PC-9 (cell line): ENCODE results near the gene CNGA1. TPM values are rescaled to one million over a fixed set of nuclear protein-coding genes. Genes with fewer than 3 reads are reported as not detected.

Experiments used
- BruUV-seq: library from RNA; stranded (reverse); fragments of 400-500 nt; replicated peaks from 2 replicates; lab custom pipeline; 2021; lab: Mats Ljungman, UMichigan
- CTCF ChIA-PET: fragments of 300-600 bp; sonication (Branson Sonifier 250); formaldehyde crosslinking; loops from one replicate; lab custom pipeline; 2022; ENCODE audit warnings: antibody characterized with exemption; lab: Charles Lee
- POLR2A ChIA-PET: fragments of 300-600 bp; sonication (Branson Sonifier 250); formaldehyde crosslinking; loops from one replicate; lab custom pipeline; 2022; ENCODE audit warnings: antibody characterized with exemption; ENCODE audit not compliant: unreplicated experiment; lab: Charles Lee
- DNase-seq, 2 experiments: peaks; one replicate each; pipeline versions ENCODE4 v3.0.0 to v3.0.0-alpha.2; 2015 to 2022; ENCODE audit warnings: mixed read lengths in 1 of 2
- H2AFZ ChIP-seq: fragments of 200-600 bp; sonication (generic); 2 replicates; pipeline ENCODE4 v1.8.1; 2017; ENCODE audit warnings: antibody characterized with exemption
- H3F3A ChIP-seq: fragments of 200-600 bp; sonication (generic); 2 replicates; pipeline ENCODE4 v1.8.1; 2017; ENCODE audit warnings: antibody characterized with exemption, mild to moderate bottlenecking, low read depth; ENCODE audit not compliant: insufficient read depth
- H3K27ac ChIP-seq: fragments of 200-600 bp; sonication (generic); 2 replicates; pipeline ENCODE4 v1.6.1; 2016; ENCODE audit warnings: mixed run types
- H3K27me3 ChIP-seq: fragments of 200-600 bp; sonication (generic); 2 replicates; pipeline ENCODE4 v1.6.1; 2016; ENCODE audit warnings: low read depth, mixed run types; ENCODE audit not compliant: insufficient read depth
- H3K36me3 ChIP-seq: fragments of 200-600 bp; sonication (generic); 2 replicates; pipeline ENCODE4 v1.6.1; 2016; ENCODE audit warnings: low read depth, mixed run types
- H3K4me1 ChIP-seq: fragments of 200-600 bp; sonication (generic); replicated peaks from 2 replicates; pipeline ENCODE4 v1.6.1; 2016; ENCODE audit warnings: mixed run types; ENCODE audit not compliant: insufficient read depth
- H3K4me2 ChIP-seq: fragments of 200-600 bp; sonication (generic); 2 replicates; pipeline ENCODE4 v1.6.1; 2017; ENCODE audit warnings: mixed run types
- H3K4me3 ChIP-seq: fragments of 200-600 bp; sonication (generic); 2 replicates; pipeline ENCODE4 v1.6.1; 2016; ENCODE audit warnings: mixed run types
- H3K79me2 ChIP-seq: fragments of 200-600 bp; sonication (generic); 2 replicates; pipeline ENCODE4 v1.6.1; 2017; ENCODE audit warnings: low read depth, mixed run types
- H3K9me2 ChIP-seq: fragments of 200-600 bp; sonication (generic); 2 replicates; pipeline ENCODE4 v1.8.1; 2017; ENCODE audit warnings: mild to moderate bottlenecking; ENCODE audit not compliant: insufficient read depth
- H3K9me3 ChIP-seq: fragments of 200-600 bp; sonication (generic); 2 replicates; pipeline ENCODE4 v1.8.1; 2016; ENCODE audit warnings: low read depth; ENCODE audit not compliant: insufficient read depth
- H4K20me1 ChIP-seq: fragments of 200-600 bp; sonication (generic); 2 replicates; pipeline ENCODE4 v1.8.1; 2017; ENCODE audit not compliant: insufficient read depth
- EZH2 ChIP-seq: fragments of 200-600 bp; sonication (generic); IDR thresholded peaks from 2 replicates; pipeline ENCODE4 v1.8.0; 2017; ENCODE audit warnings: antibody characterized with exemption, low read depth
- intact Hi-C: fragments of 100-400 bp; cut with micrococcal nuclease; formaldehyde crosslinking; loops from one replicate; pipeline ENCODE4 v1.10.0; 2022; ENCODE audit not compliant: unreplicated experiment
- total RNA-seq: library from RNA; stranded (reverse); gene quantifications from 2 replicates; pipeline ENCODE4 v1.2.3, GENCODE V29; 2021
- TF ChIP-seq, protein P1 (sequence below): fragments of 200-600 bp; sonication (generic); conservative IDR thresholded peaks from 2 replicates; pipeline ENCODE4 v1.6.1; 2017; ENCODE audit warnings: mixed run types, antibody characterized with exemption, mild to moderate bottlenecking, moderate library complexity

CNGA1 gene
- total RNA-seq, 1 experiment from 2014 or later, result 1.8 TPM

DNA sequence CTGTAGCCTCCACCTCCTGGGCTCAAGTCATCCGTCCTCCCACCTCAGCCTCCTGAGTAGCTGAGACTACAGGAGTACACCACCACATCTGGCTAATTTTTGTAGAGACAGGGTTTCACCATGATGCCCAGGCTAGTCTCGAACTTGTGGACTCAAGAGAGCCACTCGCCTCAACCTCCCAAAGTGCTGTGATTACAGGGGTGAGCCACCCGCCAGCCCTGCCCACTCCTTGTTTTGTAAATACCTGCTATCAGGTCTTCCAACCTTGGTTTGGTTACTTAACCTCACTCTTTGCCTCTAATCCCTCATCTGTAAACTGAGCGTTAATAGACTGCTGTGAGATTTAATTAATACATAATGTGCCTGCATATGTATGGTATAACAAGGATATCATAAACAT is 803 bp downstream of the CNGA1 start:
- Histone ChIP-seq H3K9me2 (no peaks in the 10 kb centered on the region), H3K4me1 (peaks cover 32% of the 10 kb centered on the region), H4K20me1 (no peaks in the 10 kb centered on the region), H3K27me3 (no peaks in the 10 kb centered on the region), H3K27ac (peak overlapping the region; percentile 93), H3K36me3 (peaks cover 18% of the 10 kb centered on the region), H3F3A (peaks cover 26% of the 10 kb centered on the region), H3K4me3 (peak overlapping the region; percentile 98), H3K79me2 (peaks cover 40% of the 10 kb centered on the region), H2AFZ (peak overlapping the region; percentile 92; the same call in 1 of the 2 replicates), H3K9me3 (peaks cover 25% of the 10 kb centered on the region; the same call in 1 of the 2 replicates), H3K4me2 (peak overlapping the region; percentile 86)
- DNase-seq, result no peak
- TF ChIP-seq EZH2, result no peak
- TF ChIP-seq, protein P1, sequence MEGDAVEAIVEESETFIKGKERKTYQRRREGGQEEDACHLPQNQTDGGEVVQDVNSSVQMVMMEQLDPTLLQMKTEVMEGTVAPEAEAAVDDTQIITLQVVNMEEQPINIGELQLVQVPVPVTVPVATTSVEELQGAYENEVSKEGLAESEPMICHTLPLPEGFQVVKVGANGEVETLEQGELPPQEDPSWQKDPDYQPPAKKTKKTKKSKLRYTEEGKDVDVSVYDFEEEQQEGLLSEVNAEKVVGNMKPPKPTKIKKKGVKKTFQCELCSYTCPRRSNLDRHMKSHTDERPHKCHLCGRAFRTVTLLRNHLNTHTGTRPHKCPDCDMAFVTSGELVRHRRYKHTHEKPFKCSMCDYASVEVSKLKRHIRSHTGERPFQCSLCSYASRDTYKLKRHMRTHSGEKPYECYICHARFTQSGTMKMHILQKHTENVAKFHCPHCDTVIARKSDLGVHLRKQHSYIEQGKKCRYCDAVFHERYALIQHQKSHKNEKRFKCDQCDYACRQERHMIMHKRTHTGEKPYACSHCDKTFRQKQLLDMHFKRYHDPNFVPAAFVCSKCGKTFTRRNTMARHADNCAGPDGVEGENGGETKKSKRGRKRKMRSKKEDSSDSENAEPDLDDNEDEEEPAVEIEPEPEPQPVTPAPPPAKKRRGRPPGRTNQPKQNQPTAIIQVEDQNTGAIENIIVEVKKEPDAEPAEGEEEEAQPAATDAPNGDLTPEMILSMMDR, result no peak
- ChIA-PET CTCF (no interaction called here), POLR2A (no interaction called here)
- intact Hi-C loops, result loop anchor here (1.0 to 10.0 kb wide), 4 partner anchors 66 to 269 kb away; no protein-coding TSS in a partner anchor
- TSS peak; percentile 48 for BruUV-seq

- H3K4me2 ChIP-seq, result peak overlapping the region; percentile 86
- TF ChIP-seq, protein P1, result no peak
- TF ChIP-seq EZH2, result no peak
Observed at GRCh38 chr4:48015216-48015615, 1.3 kb downstream of the CNGA1 start.

GRCh38 chr4:48012824-48013223 is 3.7 kb downstream of the CNGA1 start:
- no TSS peak for BruUV-seq
- no peak overlapping the region for H3K27ac ChIP-seq
- intact Hi-C loops, result loop anchor here (10.0 kb wide), 1 partner anchor 272 kb away; no protein-coding TSS in a partner anchor
- peaks cover 24% of the 10 kb centered on the region for H3K4me1 ChIP-seq
- H3K9me3 ChIP-seq, result peaks cover 40% of the 10 kb centered on the region
- ChIA-PET POLR2A (interaction anchor here (0.6 kb wide), 1 partner anchor 316 kb away, joined by 4 read pairs; no protein-coding TSS in a partner anchor), CTCF (no interaction called here)
- H3K36me3 ChIP-seq, result peaks cover 33% of the 10 kb centered on the region
- no peak overlapping the region for H3K4me2 ChIP-seq
- no peaks in the 10 kb centered on the region for H3K9me2 ChIP-seq
- peaks cover 26% of the 10 kb centered on the region for H3F3A ChIP-seq
- no peaks in the 10 kb centered on the region for H3K27me3 ChIP-seq
- H2AFZ ChIP-seq, result no peak overlapping the region
- no peaks in the 10 kb centered on the region for H4K20me1 ChIP-seq
- H3K79me2 ChIP-seq, result peaks cover 12% of the 10 kb centered on the region
- H3K4me3 ChIP-seq, result no peak overlapping the region
- DNase-seq, result no peak
- TF ChIP-seq, protein P1, result no peak
- no peak for TF ChIP-seq EZH2

More at GRCh38 chr4:48015216-48015615, 1.3 kb downstream of the CNGA1 start:
- Histone ChIP-seq H3K27me3 (no peaks in the 10 kb centered on the region), H3F3A (peaks cover 26% of the 10 kb centered on the region), H2AFZ (peak overlapping the region; percentile 92; the same call in 1 of the 2 replicates), H3K9me3 (peaks cover 25% of the 10 kb centered on the region; the same call in 1 of the 2 replicates), H3K36me3 (peaks cover 19% of the 10 kb centered on the region), H3K4me3 (peak overlapping the region; percentile 98), H3K79me2 (peaks cover 36% of the 10 kb centered on the region), H4K20me1 (no peaks in the 10 kb centered on the region), H3K27ac (peak overlapping the region; percentile 93), H3K4me1 (peaks cover 32% of the 10 kb centered on the region), H3K9me2 (no peaks in the 10 kb centered on the region)
- peak in 1 of 2 experiments; percentile 89 for DNase-seq
- CTCF ChIA-PET, result interaction anchor here (0.7 kb wide), 1 partner anchor 29 kb away, joined by 3 read pairs; no protein-coding TSS in a partner anchor
- intact Hi-C loops, result loop anchor here (5.0 to 10.0 kb wide), 2 partner anchors 127 to 270 kb away; no protein-coding TSS in a partner anchor
- no TSS peak for BruUV-seq
- POLR2A ChIA-PET, result no interaction called here
